Rectal smooth muscle tissue (tissue), 1 donor: ENCODE results near the gene IFNG.
"Not testable (repeated sequence)": the region's sequence is repeated elsewhere in the genome, so short reads cannot be mapped to it uniquely, and the experiment has no call there.

Experiments used
- H3K27ac ChIP-seq: one replicate; pipeline ENCODE4 v1.7.0; 2013; ENCODE audit warnings: low read depth, low read length, inconsistent platforms
- H3K27me3 ChIP-seq: one replicate; pipeline ENCODE4 v1.7.0; 2013; ENCODE audit warnings: low read length; ENCODE audit not compliant: control insufficient read depth, insufficient read depth
- H3K36me3 ChIP-seq: one replicate; pipeline ENCODE4 v1.7.0; 2013; ENCODE audit warnings: low read length; ENCODE audit not compliant: control insufficient read depth, insufficient read depth
- H3K4me1 ChIP-seq: one replicate; pipeline ENCODE4 v1.7.0; 2013; ENCODE audit warnings: low read length; ENCODE audit not compliant: control insufficient read depth, insufficient read depth
- H3K4me3 ChIP-seq: one replicate; pipeline ENCODE4 v1.7.0; 2013; ENCODE audit warnings: low read length
- H3K9ac ChIP-seq: one replicate; pipeline ENCODE4 v1.7.0; 2013; ENCODE audit warnings: low read length

The IFNG gene

GRCh38 chr12:68159681-68160304, at the start of gene IFNG:
Gene IFNG, minus strand, starts transcription at chr12:68159740. Its CDS starts 125 bp downstream, at chr12:68159615.
- no peak within 1 kb of the TSS for H3K27ac ChIP-seq

GRCh38 chr12:68209048-68209728, 49.6 kb upstream of the IFNG start:
- not testable (repeated sequence) for H3K36me3 ChIP-seq, H3K4me3 ChIP-seq, H3K9ac ChIP-seq, H3K27ac ChIP-seq, H3K27me3 ChIP-seq, H3K4me1 ChIP-seq

More at GRCh38 chr12:68159681-68160304, at the start of gene IFNG:
- Histone ChIP-seq H3K27me3 (no peaks in the 10 kb centered on the region), H3K36me3 (no peaks in the 10 kb centered on the region), H3K4me3 (no peak within 1 kb of the TSS), H3K4me1 (no peaks in the 10 kb centered on the region), H3K9ac (no peak within 1 kb of the TSS)

DNA sequence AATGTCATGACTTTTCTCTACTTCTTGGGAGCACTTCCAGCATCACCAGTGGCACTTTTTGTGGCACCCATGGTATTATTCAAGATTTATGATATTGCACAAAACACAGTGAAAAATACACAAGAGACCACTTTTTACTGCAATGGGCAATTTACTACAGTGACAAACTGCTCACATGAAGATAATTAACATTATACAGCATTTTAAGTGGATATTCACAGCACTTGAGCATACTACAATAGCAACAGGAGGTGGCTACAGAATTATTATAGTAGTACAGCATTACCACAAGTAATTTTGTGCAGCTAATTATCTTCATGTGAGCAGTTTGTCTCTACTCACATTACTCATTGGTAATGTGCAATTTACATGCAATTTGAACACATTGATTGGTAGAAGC, 47.7 kb upstream of the IFNG start:
- no peak overlapping the region for H3K4me3 ChIP-seq
- H3K9ac ChIP-seq = no peak overlapping the region
- no peaks in the 10 kb centered on the region for H3K36me3 ChIP-seq
- no peaks in the 10 kb centered on the region for H3K4me1 ChIP-seq
- no peak overlapping the region for H3K27ac ChIP-seq
- H3K27me3 ChIP-seq = no peaks in the 10 kb centered on the region

DNA sequence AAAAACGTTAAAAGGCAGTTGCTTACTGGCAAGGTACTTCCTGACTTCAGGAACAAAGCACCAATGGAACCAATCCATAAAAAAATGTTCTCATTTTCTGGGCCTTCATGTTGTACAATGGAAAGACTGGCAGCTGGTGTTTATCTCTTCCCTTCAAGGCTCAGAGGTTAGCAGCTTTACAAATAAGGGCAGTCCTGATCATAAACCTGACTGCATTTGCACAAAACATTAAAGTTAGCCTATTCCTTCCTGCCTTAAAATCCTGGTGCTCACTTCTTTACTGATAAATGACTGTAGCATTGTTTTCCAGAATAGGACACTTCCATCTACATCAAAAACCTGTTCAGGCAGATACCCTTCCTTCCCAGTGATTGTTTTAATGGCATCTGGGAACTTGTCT, 46.9 kb upstream of the IFNG start:
- Histone ChIP-seq H3K27me3 (no peaks in the 10 kb centered on the region), H3K4me1 (no peaks in the 10 kb centered on the region), H3K4me3 (no peak overlapping the region), H3K36me3 (no peaks in the 10 kb centered on the region), H3K9ac (no peak overlapping the region), H3K27ac (no peak overlapping the region)

GRCh38 chr12:68203460-68203875, 43.9 kb upstream of the IFNG start:
- Histone ChIP-seq H3K9ac (no peak overlapping the region), H3K4me3 (no peak overlapping the region), H3K36me3 (no peaks in the 10 kb centered on the region), H3K4me1 (no peaks in the 10 kb centered on the region), H3K27ac (no peak overlapping the region), H3K27me3 (no peaks in the 10 kb centered on the region)

DNA sequence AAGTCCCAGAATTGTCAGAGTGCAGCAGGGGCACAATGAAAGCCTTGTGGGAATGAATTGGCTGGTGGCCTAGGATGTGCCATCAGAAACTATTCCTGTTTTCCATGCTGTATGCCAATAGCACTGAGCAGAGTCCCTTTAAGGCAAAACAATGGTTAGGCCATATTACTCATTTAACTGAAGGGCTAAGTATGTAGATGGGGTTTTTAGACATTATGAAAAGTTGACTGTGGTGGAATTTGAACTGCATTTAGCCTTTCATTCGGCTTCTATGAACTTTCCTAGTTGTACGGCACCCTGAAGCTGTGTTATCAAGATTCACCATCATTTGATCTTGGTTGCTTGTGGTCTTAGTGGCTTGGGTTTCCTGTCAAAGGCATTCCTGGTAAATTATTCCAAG, 41.3 kb upstream of the IFNG start:
- H3K4me1 ChIP-seq = no peaks in the 10 kb centered on the region
- no peak overlapping the region for H3K4me3 ChIP-seq
- no peaks in the 10 kb centered on the region for H3K27me3 ChIP-seq
- H3K9ac ChIP-seq = no peak overlapping the region
- H3K36me3 ChIP-seq = no peaks in the 10 kb centered on the region
- no peak overlapping the region for H3K27ac ChIP-seq

DNA sequence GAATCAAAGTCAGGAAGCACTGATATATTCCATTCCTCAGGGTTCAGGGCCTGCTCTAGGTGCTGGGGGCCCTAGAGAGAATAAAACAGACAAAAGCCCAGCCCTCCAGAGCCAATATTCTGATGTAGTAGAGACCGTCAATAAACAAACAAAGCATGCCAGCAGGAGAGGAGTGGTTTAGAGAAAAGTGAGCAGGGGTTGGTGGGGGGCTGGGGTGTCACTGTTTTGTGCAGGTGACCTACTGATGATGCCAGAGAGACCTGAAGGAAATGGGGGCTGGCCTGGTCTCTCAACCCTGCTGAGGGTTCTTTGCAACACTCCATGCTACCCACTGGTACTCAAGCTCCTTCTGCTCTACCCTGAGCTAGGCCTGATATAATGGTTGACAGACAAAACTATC, 39.6 kb upstream of the IFNG start:
- no peak overlapping the region for H3K9ac ChIP-seq

DNA sequence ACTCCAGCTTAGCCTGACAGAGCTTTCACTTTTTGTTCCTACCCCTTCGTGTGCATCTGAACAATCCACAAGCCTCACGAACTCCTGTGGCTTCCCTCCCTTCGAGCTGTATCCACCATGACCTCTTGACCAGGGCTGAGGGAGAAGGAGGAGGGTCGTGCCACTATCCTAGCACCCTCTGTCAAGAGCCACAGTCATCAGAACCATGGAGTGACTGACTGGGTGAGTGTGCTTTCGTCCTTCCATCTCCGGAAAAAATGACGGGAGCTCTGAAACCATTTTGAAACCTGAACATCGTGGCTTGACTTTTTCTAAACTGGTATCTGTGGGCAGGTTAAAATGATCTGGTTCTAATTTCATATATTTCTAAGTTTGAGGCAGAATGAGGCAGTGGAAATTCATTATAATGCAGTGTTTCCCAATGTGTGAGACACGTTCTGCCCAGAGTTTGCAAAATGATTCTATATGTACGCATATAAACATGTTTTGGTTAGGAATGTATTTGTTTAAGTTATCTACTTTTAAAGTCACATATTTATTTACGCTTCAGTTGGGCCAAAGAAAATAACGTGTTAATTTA, 39.1 kb upstream of the IFNG start:
- H3K27me3 ChIP-seq = no peaks in the 10 kb centered on the region
- no peaks in the 10 kb centered on the region for H3K36me3 ChIP-seq
- no peaks in the 10 kb centered on the region for H3K4me1 ChIP-seq
- H3K9ac ChIP-seq = no peak overlapping the region
- H3K4me3 ChIP-seq = no peak overlapping the region
- H3K27ac ChIP-seq = no peak overlapping the region

More for the DNA sequence above, 39.6 kb upstream of the IFNG start:
- no peaks in the 10 kb centered on the region for H3K27me3 ChIP-seq
- H3K36me3 ChIP-seq = no peaks in the 10 kb centered on the region
- H3K4me3 ChIP-seq = no peak overlapping the region
- no peak overlapping the region for H3K27ac ChIP-seq
- H3K4me1 ChIP-seq = no peaks in the 10 kb centered on the region

DNA sequence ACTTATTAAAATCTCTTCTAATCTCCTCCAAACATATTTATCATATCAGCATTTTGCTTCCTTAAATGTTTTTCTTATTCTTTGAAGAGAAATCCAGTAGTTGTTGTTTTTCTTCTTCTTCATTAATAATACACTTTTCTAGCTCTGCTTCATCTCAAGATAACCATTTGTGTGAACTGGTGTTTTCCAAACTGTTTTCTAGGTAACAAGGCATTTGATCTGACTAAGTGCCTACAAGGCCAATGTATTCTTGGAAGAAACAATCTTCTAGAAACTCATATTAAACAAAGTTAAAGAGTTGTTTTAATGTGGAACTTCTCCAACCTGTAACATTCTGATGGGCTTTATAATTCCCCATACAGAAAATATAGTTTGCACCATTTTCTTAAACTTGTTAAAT, 30.8 kb upstream of the IFNG start:
- Histone ChIP-seq H3K27me3 (peaks cover 3% of the 10 kb centered on the region), H3K9ac (no peak overlapping the region), H3K4me1 (no peaks in the 10 kb centered on the region), H3K36me3 (no peaks in the 10 kb centered on the region), H3K4me3 (no peak overlapping the region), H3K27ac (no peak overlapping the region)

GRCh38 chr12:68189821-68190242, 30.3 kb upstream of the IFNG start:
- H3K27me3 ChIP-seq = peaks cover 3% of the 10 kb centered on the region
- H3K27ac ChIP-seq = no peak overlapping the region

GRCh38 chr12:68185598-68185997, 26.1 kb upstream of the IFNG start:
- no peaks in the 10 kb centered on the region for H3K4me1 ChIP-seq
- no peak overlapping the region for H3K4me3 ChIP-seq
- H3K9ac ChIP-seq = no peak overlapping the region
- H3K36me3 ChIP-seq = no peaks in the 10 kb centered on the region
- H3K27me3 ChIP-seq = peaks cover 3% of the 10 kb centered on the region
- H3K27ac ChIP-seq = no peak overlapping the region

More at GRCh38 chr12:68189821-68190242, 30.3 kb upstream of the IFNG start:
- H3K4me1 ChIP-seq = no peaks in the 10 kb centered on the region
- no peak overlapping the region for H3K9ac ChIP-seq
- no peak overlapping the region for H3K4me3 ChIP-seq
- no peaks in the 10 kb centered on the region for H3K36me3 ChIP-seq

DNA sequence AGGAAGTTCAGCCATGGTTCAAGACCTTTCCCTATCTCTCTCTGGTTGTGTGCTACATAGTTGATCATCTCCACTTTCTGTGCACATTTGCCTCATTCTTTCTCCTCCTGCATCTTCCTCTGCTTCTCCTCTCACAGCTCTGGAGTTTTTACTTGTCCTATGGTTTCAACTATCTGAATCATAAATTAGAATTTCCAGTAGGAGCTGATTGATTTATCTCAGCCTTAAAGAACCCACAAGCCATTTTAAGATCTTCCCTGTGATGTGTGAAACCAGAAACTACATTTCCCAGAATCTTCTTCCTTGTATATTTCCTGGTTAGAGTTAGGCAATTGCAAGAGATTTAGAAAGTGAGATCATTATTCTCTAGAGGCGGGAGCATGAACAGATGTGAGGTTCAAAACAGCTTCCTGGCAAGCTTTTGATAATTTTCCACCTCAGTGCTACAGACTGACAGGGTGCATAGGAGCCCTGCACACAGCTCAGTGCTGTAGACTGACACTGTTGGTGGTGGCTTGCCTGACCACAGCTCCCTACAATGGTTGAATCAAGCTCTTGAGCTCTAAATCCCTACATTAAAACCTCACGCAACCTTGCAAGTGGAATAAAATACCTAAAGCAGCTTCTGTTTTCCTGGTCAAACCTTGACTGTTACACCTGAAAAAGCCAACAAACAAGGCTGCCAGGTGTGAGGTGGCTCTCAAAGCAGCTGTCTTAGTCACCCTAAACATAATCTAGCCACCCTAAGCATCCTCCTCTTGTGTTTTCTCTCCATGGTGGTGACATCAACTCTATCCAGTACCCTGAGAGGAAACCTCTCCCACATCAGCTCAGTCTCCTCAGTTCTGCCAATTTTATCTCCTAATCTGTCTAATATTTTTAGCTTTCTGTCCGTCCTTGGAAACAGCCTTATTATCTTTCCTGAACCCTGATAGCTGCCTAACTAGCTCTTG, 21.5 kb upstream of the IFNG start:
- no peaks in the 10 kb centered on the region for H3K27me3 ChIP-seq
- H3K27ac ChIP-seq = no peak overlapping the region
- H3K36me3 ChIP-seq = no peaks in the 10 kb centered on the region
- H3K4me1 ChIP-seq = no peaks in the 10 kb centered on the region
- H3K9ac ChIP-seq = no peak overlapping the region
- H3K4me3 ChIP-seq = no peak overlapping the region
